Ovary (tissue), 3 donors: ENCODE data around the gene AGPAT1.

Experiments
- POLR2A ChIP-seq: fragments of 450-650 bp; IDR thresholded peaks from one replicate; pipeline ENCODE4 v1.6.1; 2017; ENCODE audit warnings: antibody characterized with exemption, mild to moderate bottlenecking, moderate library complexity
- TF ChIP-seq, protein P1 (sequence below), 3 donors: fragments of 450-650 bp in 2 of 3; fragments of 200-600 bp in 1 of 3; IDR thresholded peaks; one replicate each; pipeline versions ENCODE4 v1.5.1 to v1.8.0; 2016 to 2022; ENCODE audit warnings: antibody characterized with exemption in 3 of 3, mild to moderate bottlenecking in 1 of 3
- donor health status: DM: no; HTN: no; CAD: no.

GRCh38 chr6:32129297-32130088 lies 46.4 kb downstream of the AGPAT1 start:
- TF ChIP-seq, protein P1, sequence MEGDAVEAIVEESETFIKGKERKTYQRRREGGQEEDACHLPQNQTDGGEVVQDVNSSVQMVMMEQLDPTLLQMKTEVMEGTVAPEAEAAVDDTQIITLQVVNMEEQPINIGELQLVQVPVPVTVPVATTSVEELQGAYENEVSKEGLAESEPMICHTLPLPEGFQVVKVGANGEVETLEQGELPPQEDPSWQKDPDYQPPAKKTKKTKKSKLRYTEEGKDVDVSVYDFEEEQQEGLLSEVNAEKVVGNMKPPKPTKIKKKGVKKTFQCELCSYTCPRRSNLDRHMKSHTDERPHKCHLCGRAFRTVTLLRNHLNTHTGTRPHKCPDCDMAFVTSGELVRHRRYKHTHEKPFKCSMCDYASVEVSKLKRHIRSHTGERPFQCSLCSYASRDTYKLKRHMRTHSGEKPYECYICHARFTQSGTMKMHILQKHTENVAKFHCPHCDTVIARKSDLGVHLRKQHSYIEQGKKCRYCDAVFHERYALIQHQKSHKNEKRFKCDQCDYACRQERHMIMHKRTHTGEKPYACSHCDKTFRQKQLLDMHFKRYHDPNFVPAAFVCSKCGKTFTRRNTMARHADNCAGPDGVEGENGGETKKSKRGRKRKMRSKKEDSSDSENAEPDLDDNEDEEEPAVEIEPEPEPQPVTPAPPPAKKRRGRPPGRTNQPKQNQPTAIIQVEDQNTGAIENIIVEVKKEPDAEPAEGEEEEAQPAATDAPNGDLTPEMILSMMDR (IDR thresholded peaks at IDR 0.05), result no peak
- no peak for TF ChIP-seq POLR2A
